CD4-positive, alpha-beta T cell (primary cell): Measurements from ENCODE around the gene RHOT1. TPM values are rescaled to one million over a fixed set of nuclear protein-coding genes. Genes with fewer than 3 reads are reported as not detected.

Experiments
- ATAC-seq: fragments of 200-7000 bp; cut with Tn5 transposase; one replicate; pipeline ENCODE4 v1.10.0; 2022; ENCODE audit warnings: mild to moderate bottlenecking; ENCODE audit not compliant: poor library complexity
- CTCF ChIA-PET: fragments of 350-600 bp; sonication (Branson Sonifier 250); formaldehyde crosslinking; loops from one replicate; lab custom pipeline; 2021; ENCODE audit warnings: antibody characterized with exemption, inconsistent platforms; lab: Charles Lee
- POLR2A ChIA-PET: fragments of 350-600 bp; sonication (Branson Sonifier 250); formaldehyde crosslinking; loops from one replicate; lab custom pipeline; 2021; ENCODE audit warnings: antibody characterized with exemption, inconsistent platforms; lab: Charles Lee
- DNase-seq, 14 experiments: peaks; one replicate each; pipeline ENCODE4 v3.0.0-alpha.2; 2013 to 2020; ENCODE audit warnings: mixed read lengths in 2 of 14
- H3K27ac ChIP-seq, 2 donors: one replicate each; pipeline versions ENCODE4 v1.5.1 to v1.7.0; 2013; ENCODE audit warnings: low read length in 2 of 2, low read depth in 1 of 2, mild to moderate bottlenecking in 1 of 2
- H3K27me3 ChIP-seq, 2 experiments: 1 replicate in 1 of 2; 2 replicates in 1 of 2; pipeline versions ENCODE4 v1.6.1 to v1.7.0; 2013; ENCODE audit warnings: low read length in 2 of 2, control low read depth in 1 of 2, mild to moderate bottlenecking in 1 of 2, moderate library complexity in 1 of 2; ENCODE audit not compliant: insufficient read depth in 2 of 2, control insufficient read depth in 1 of 2
- H3K36me3 ChIP-seq: one replicate; pipeline ENCODE4 v1.6.1; 2013; ENCODE audit warnings: low read length, control low read depth; ENCODE audit not compliant: insufficient read depth
- H3K4me1 ChIP-seq: one replicate; pipeline ENCODE4 v1.6.1; 2013; ENCODE audit warnings: low read length, control low read depth; ENCODE audit not compliant: insufficient read depth
- H3K4me3 ChIP-seq: one replicate; pipeline ENCODE4 v1.5.1; 2013; ENCODE audit warnings: mild to moderate bottlenecking, low read length, moderate library complexity
- H3K9me3 ChIP-seq, 2 experiments: 1 replicate in 1 of 2; 2 replicates in 1 of 2; pipeline versions ENCODE4 v1.6.1 to v1.7.0; 2013; ENCODE audit warnings: low read length in 2 of 2, mild to moderate bottlenecking in 2 of 2, control low read depth in 1 of 2, moderate library complexity in 1 of 2; ENCODE audit not compliant: control insufficient read depth in 1 of 2, insufficient read depth in 1 of 2
- H3K27ac Mint-ChIP-seq: one replicate; pipeline ENCODE4 v1.8.0; 2020; ENCODE audit warnings: mixed read lengths
- H3K27me3 Mint-ChIP-seq: one replicate; pipeline ENCODE4 v1.8.0; 2021; ENCODE audit warnings: mixed read lengths
- H3K36me3 Mint-ChIP-seq: one replicate; pipeline ENCODE4 v1.8.0; 2021; ENCODE audit warnings: low read depth, mixed read lengths
- H3K4me1 Mint-ChIP-seq: one replicate; pipeline ENCODE4 v1.8.0; 2021; ENCODE audit warnings: low read depth, mixed read lengths
- H3K4me3 Mint-ChIP-seq: one replicate; pipeline ENCODE4 v1.8.0; 2020; ENCODE audit warnings: mild to moderate bottlenecking, mixed read lengths
- H3K9me3 Mint-ChIP-seq: one replicate; pipeline ENCODE4 v1.8.0; 2020; ENCODE audit warnings: mixed read lengths
- CTCF ChIP-seq: fragments of 200-600 bp; IDR thresholded peaks from one replicate; pipeline ENCODE4 v1.8.0; 2022; ENCODE audit warnings: antibody characterized with exemption, mild to moderate bottlenecking
- intact Hi-C, 2 experiments: fragments of 100-400 bp; cut with DNase I in 1 of 2; cut with micrococcal nuclease in 1 of 2; formaldehyde crosslinking; loops; one replicate each; pipeline versions ENCODE4 v1.15.1 to v1.9.0; 2023 to 2025; cut with DNase I, micrococcal nuclease
- total RNA-seq, 174 experiments: library from RNA in 2 of 174; stranded (reverse) in 2 of 174; gene quantifications; one replicate each; pipeline ENCODE4 v1.2.3 and lab custom pipeline; 2021 to 2026

Gene RHOT1
- total RNA-seq, 2 experiments from 2014 or later = 12.9 to 13.1 TPM

- ChIA-PET POLR2A (interaction anchor here (0.6 to 2.6 kb wide), 4 partner anchors 13 to 133 kb away, joined by 3 to 16 read pairs (median 3); partner anchors contain the start of gene LRRC37B), CTCF (interaction anchor here (0.7 to 1.6 kb wide), 4 partner anchors 14 to 303 kb away, joined by 3 to 5 read pairs (median 4); partner anchors contain the start of gene PSMD11)
- Histone ChIP-seq H3K4me1 (peaks cover 35% of the 10 kb centered on the region), H3K27ac (no peak overlapping the region), H3K4me3 (peak overlapping the region; percentile 88), H3K9me3 (no peaks in the 10 kb centered on the region), H3K27me3 (no peaks in the 10 kb centered on the region), H3K36me3 (no peaks in the 10 kb centered on the region)
- DNase-seq (peak in 3 of 14 experiments; percentile 23 to 64 (median 55)), ATAC-seq (no peak)
- Mint-ChIP-seq H3K4me3 (peak overlapping the region; percentile 87), H3K27me3 (no peaks in the 10 kb centered on the region), H3K4me1 (peaks cover 46% of the 10 kb centered on the region), H3K36me3 (peaks cover 11% of the 10 kb centered on the region), H3K27ac (peak overlapping the region; percentile 78), H3K9me3 (no peaks in the 10 kb centered on the region)
- intact Hi-C loops = loop anchor here in 1 of 2 experiments (2.0 to 5.0 kb wide), 2 partner anchors 64 to 134 kb away; partner anchors contain the start of gene LRRC37B
- TF ChIP-seq CTCF = no peak
These were observed 1.0 kb upstream of the RHOT1 start for GRCh38 chr17:32141258-32141657.

- Histone ChIP-seq H3K27me3 (no peaks in the 10 kb centered on the region), H3K4me1 (peaks cover 35% of the 10 kb centered on the region), H3K36me3 (no peaks in the 10 kb centered on the region), H3K4me3 (peak overlapping the region; percentile 88), H3K9me3 (no peaks in the 10 kb centered on the region), H3K27ac (peak overlapping the region; percentile 2 to 37)
- peak in 1 of 14 experiments; percentile 15 for DNase-seq
- intact Hi-C loops = loop anchor here in 1 of 2 experiments (2.0 to 5.0 kb wide), 2 partner anchors 64 to 135 kb away; partner anchors contain the start of gene LRRC37B
- no peak for ATAC-seq
- H3K9me3 Mint-ChIP-seq = no peaks in the 10 kb centered on the region
- no peak for TF ChIP-seq CTCF
- peak overlapping the region; percentile 87 for H3K4me3 Mint-ChIP-seq
- peak overlapping the region; percentile 78 for H3K27ac Mint-ChIP-seq
- ChIA-PET CTCF (interaction anchor here (0.6 to 1.6 kb wide), 6 partner anchors 14 to 302 kb away, joined by 3 to 5 read pairs (median 3); partner anchors contain the start of gene PSMD11), POLR2A (interaction anchor here (0.6 to 2.6 kb wide), 6 partner anchors 12 to 240 kb away, joined by 3 to 16 read pairs (median 3); partner anchors contain the start of genes LRRC37B and UTP6)
- H3K27me3 Mint-ChIP-seq = no peaks in the 10 kb centered on the region
- peaks cover 11% of the 10 kb centered on the region for H3K36me3 Mint-ChIP-seq
- H3K4me1 Mint-ChIP-seq = peaks cover 42% of the 10 kb centered on the region
These were observed 644 bp upstream of the RHOT1 start for GRCh38 chr17:32141679-32142037.

- Mint-ChIP-seq H3K27me3 (no peaks in the 10 kb centered on the region), H3K9me3 (no peaks in the 10 kb centered on the region), H3K36me3 (peaks cover 11% of the 10 kb centered on the region), H3K4me3 (peak overlapping the region; percentile 91), H3K27ac (peak overlapping the region; percentile 86), H3K4me1 (peaks cover 37% of the 10 kb centered on the region)
- H3K4me3 ChIP-seq = peak overlapping the region; percentile 88
- no peaks in the 10 kb centered on the region for H3K27me3 ChIP-seq
- TF ChIP-seq CTCF = no peak
- no peaks in the 10 kb centered on the region for H3K9me3 ChIP-seq
- H3K27ac ChIP-seq = no peak overlapping the region
- CTCF ChIA-PET = interaction anchor here (1.6 kb wide), 1 partner anchor 301 kb away, joined by 4 read pairs; the partner anchor contains the start of gene PSMD11
- intact Hi-C loops = loop anchor here in 1 of 2 experiments (5.0 kb wide), 1 partner anchor 66 kb away; no protein-coding TSS in a partner anchor
- POLR2A ChIA-PET = interaction anchor here (0.7 to 2.6 kb wide), 5 partner anchors 8 to 1324 kb away, joined by 3 to 16 read pairs (median 3); partner anchors contain the start of genes LRRC37B and UTP6
- DNase-seq (peak in 4 of 14 experiments; percentile 5 to 42 (median 26)), ATAC-seq (no peak)
- H3K4me1 ChIP-seq = peaks cover 42% of the 10 kb centered on the region
- H3K36me3 ChIP-seq = no peaks in the 10 kb centered on the region
These were observed 690 bp downstream of the RHOT1 start for GRCh38 chr17:32142857-32143526.
